ENCODE results near the gene MCRIP2. TPM values are rescaled to one million over a fixed set of nuclear protein-coding genes. Genes with fewer than 3 reads are reported as not detected.
"Not testable (repeated sequence)": the region's sequence is repeated elsewhere in the genome, so short reads cannot be mapped to it uniquely, and the experiment has no call there.

The MCRIP2 gene
- polyA plus RNA-seq (ENCODE audit: insufficient read depth in 1 of 5, insufficient read length in 5 of 5, low replicate concordance in 1 of 5), result 10 to 100 TPM in 3 of 5 donors, 1 to 10 TPM in 2; 6.0 to 16.9 (median 10.4) TPM
- long read RNA-seq, donor 1, transcript MCRIP2-204 (1 exons, 1,728 nt), result major isoform, 9 of 15 reads
- long read RNA-seq, donor 1, partial matches to known transcripts, result 0 of 15 reads
- long read RNA-seq, donor 1, other reads (novel, unspliced or antisense), result 0 of 15 reads
- long read RNA-seq, donor 2, partial matches to known transcripts, result 0 of 8 reads
- long read RNA-seq, donor 2, other reads (novel, unspliced or antisense), result 0 of 8 reads
- long read RNA-seq, donor 3, transcript MCRIP2-201 (5 exons, 946 nt), result minor isoform, 5 of 16 reads
- long read RNA-seq, donor 3, transcript MCRIP2-204 (1 exons, 1,728 nt), result major isoform, 9 of 16 reads
- long read RNA-seq, donor 3, partial matches to known transcripts, result 0 of 16 reads
- long read RNA-seq, donor 3, other reads (novel, unspliced or antisense), result 0 of 16 reads
- long read RNA-seq, donor 4, transcript MCRIP2-201 (5 exons, 946 nt), result major isoform, 5 of 11 reads
- long read RNA-seq, donor 4, partial matches to known transcripts, result 0 of 11 reads
- long read RNA-seq, donor 4, other reads (novel, unspliced or antisense), result 0 of 11 reads
- long read RNA-seq, donor 5, transcript MCRIP2-203 (6 exons, 1,050 nt), result major isoform, 5 of 12 reads
- long read RNA-seq, donor 5, partial matches to known transcripts, result 0 of 12 reads
- long read RNA-seq, donor 5, other reads (novel, unspliced or antisense), result 0 of 12 reads
- long read RNA-seq, donor 6, partial matches to known transcripts, result 0 of 11 reads
- long read RNA-seq, donor 6, other reads (novel, unspliced or antisense), result 0 of 11 reads
- long read RNA-seq, donor 7, transcript MCRIP2-204 (1 exons, 1,728 nt), result major isoform, 9 of 12 reads
- long read RNA-seq, donor 7, partial matches to known transcripts, result 0 of 12 reads
- long read RNA-seq, donor 7, other reads (novel, unspliced or antisense), result 0 of 12 reads
- long read RNA-seq, donor 8, partial matches to known transcripts, result 0 of 7 reads
- long read RNA-seq, donor 8, other reads (novel, unspliced or antisense), result 0 of 7 reads

GRCh38 chr16:641326-642188 is at the start of gene MCRIP2:
TSS of gene MCRIP2 (plus strand) at chr16:641828. CDS start at chr16:641992, 164 bp downstream.
- peak; percentile 55 to 56 for DNase-seq

GRCh38 chr16:591892-592517 is 49.6 kb upstream of the MCRIP2 start:
- DNase-seq, result no peak

DNA sequence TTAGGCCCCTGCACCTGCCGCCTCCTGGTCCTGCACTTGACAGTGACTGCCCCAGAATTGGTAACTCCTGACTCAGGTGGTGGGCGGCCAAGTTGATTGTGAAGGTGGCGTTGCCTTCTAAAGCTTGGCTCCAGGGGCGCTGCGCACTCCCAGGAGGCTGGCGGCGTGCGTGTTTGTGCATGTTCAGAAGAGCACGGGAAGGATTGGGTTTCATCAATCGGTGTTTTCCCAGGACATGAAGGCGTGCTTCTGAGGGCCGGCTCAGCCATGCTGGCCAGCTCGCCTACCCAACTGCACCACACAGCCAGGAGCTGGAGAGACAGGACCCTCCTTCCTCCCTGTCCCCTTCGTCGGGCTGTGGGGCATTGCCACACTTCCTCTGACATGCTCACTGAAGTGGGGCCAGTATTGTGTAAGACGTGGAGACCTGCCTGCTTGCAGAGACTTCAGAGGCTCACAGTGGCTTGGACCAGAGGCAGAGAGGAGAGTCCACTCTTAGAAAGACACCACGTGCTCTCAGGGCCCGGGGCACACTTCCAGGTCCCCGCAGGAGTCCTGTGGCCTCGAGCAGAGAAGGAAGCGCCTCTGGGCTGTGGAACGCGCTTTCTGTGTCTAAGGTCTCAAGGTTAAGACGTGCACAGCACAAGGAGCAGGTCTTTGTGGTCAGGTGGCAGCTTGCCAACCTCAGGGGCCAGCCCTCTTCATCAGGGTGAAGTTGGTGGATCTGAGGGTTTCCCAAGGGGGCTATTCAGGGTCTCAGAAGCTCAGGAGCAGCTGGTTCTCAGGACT is 48.9 kb upstream of the MCRIP2 start:
- DNase-seq, result no peak

GRCh38 chr16:593406-593805 is 48.2 kb upstream of the MCRIP2 start:
- no peak for DNase-seq

- no peak for DNase-seq
Measured at GRCh38 chr16:593807-594206, 47.8 kb upstream of the MCRIP2 start.

GRCh38 chr16:595094-595528 is 46.5 kb upstream of the MCRIP2 start:
- DNase-seq, result no peak

DNA sequence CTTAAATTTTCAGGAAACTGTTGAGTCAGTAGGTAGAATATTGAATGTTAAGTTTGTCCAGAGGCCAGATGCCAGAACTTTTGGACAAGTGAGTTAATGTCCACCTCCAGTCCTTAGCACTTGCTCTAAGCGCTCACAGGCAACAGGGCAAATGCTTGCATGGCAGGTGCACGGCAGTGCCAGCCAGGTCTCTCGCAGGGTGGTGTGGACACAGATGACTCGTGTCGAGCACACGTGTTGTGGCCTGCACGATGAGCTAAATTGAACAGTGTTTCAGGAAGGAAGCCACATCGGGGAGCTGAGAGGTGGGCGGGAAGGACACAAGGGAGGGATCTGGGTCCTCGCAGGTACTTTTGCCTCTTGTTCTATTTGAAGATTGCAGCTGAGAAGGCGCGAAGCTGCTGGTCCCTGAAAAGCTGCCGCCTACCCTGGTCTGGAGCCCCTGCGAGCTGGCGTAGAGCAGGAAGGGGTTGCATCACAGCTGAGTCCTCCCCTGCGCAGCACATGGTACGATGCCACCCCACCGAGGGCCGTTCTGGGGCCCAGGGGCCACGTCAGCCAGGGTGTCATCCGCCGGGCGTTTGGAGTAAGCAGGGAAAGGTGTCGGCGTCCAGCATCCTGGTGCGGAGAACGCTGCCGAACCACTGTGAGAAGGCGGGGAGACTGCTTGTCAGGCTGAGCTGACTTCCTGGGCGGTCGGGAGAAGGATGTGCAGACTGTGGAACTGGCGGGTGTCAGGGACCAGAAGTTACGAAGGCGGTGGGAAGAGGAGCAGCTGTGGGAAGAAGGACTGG is 45.5 kb upstream of the MCRIP2 start:
- DNase-seq, result no peak

GRCh38 chr16:596736-597060 is 44.9 kb upstream of the MCRIP2 start:
- DNase-seq, result no peak

- not testable (repeated sequence) for DNase-seq
Measured at GRCh38 chr16:597655-598054, 44.0 kb upstream of the MCRIP2 start.

DNA sequence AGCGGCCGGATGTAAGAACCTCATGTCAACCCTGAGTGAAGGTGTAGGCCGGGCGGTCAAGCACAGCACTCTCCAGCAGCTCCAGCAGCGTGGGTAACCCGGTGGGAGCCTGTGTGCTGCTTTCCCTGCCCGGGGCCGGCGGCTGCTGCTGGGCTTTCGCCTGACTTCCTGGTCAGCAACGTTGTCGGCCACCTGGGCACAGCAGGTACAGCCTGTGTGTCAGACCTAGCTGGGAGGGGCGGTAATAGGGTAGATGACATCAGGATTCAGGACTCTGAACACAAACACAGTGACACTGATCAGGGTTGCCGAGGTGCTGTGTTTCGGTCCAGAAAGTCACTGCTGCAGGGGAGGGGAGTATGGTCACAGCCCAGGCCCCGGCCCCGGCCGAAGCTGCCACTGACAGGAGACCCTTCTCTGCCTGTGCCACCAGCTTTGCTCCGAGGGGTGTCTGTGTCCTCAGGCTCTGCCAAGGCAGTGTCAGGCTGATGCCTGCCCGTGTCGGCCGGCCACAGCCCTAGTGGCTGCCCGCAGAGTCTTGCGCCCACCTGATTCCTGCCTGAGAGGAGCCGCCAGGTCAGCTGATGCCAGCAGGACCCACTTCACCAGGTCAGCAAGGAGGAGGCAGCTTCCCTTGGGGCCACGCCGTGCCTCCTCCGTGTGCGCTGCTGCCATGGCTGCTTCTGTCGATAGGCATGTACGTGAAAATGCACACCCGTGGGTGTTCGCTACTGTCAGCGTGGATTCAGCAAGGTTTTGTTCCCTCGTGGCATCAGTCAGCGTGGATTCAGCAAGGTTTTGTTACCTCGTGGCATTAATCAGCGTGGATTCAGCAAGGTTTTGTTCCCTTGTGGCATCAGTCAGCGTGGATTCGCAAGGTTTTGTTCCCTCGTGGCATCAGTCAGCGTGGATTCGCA is 42.5 kb upstream of the MCRIP2 start:
- no peak for DNase-seq

GRCh38 chr16:600781-601180 is 40.8 kb upstream of the MCRIP2 start:
- no peak for DNase-seq

DNA sequence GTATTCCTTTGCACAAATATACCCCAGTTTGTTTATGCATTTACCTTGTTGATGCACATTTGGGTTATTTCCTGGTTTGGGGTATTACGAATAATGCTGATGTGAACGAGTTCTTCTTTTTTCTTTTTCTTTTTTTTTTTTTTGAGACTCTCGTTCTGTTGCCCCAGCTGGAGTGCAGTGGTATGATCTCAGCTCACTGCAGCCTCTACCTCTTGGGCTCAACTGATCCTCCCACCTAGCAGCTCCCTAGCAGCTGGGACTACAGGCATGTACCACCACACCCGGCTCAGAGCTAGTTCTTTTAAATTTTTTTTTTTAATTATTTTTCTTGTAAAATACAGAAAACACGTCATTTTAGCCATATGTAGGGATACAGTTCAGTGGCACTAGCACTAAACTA is 37.7 kb upstream of the MCRIP2 start:
- no peak for DNase-seq

DNA sequence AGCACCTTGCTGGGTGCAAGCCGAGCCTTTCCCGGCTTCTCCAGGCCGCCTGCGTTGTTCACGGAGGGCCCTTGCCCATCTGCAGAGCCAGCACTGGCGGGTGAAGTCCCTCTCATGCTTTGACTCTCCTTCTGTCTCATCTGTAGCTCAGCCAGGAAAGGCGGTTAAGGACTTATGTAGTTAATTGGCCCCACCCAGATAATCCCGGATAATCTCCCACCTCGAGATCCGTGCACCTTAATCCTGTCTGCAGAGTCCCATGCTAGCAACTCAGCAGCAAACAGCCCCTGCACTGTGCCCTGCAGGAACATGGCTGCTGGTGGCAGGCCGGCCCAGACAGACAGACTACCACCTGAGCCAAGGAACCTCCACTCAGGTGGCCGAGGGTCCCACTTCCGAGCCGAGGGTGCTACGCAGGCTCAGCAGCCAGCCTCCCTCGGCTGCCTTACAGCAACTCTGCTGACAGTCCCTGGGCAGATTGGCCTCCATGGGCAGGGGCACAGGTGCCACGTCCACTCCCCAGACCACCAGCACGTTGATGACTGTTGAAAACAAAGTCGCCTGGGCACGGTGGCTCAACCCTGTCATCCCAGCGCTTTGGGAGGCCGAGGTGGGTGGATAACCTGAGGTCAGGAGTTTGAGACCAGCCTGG is 34.8 kb upstream of the MCRIP2 start:
- DNase-seq, result no peak

DNA sequence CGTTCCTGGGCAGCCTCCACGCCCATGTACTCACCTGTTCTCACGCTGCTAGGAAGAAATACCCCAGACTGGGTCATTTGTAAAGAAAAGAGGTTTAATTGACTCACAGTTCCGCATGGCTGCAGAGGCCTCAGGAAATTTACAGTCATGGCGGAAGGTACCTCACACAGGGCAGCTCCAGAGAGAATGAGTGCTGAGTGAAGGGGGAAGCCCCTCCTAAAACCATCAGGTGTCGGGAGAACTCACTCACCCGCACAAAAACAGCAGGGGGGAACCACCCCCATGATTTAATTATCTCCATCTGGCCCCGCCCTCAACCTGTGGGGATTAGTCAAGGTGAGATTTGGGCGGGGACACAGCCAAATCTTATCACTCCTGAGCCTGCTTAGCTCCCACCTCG is 33.6 kb upstream of the MCRIP2 start:
- no peak for DNase-seq

DNA sequence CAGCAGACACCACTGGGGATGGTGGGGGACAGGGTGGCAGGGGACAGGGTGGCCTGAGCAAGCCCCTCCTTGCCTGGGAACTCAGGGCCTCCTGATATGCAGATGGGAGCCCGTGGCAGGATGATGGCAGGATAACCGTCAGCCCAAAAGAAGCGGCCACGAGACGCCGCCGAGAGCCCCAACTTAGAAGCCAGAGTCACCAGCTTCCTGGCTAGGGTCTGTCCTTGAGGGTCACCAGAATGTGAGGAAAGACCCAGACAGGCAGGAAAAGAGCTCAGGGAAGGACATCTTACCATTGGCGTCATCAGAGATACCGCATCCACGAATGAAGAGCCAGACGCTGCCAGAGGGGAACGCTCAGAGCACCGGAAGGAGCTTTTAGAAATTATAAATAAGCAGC is 32.3 kb upstream of the MCRIP2 start:
- DNase-seq, result no peak

DNA sequence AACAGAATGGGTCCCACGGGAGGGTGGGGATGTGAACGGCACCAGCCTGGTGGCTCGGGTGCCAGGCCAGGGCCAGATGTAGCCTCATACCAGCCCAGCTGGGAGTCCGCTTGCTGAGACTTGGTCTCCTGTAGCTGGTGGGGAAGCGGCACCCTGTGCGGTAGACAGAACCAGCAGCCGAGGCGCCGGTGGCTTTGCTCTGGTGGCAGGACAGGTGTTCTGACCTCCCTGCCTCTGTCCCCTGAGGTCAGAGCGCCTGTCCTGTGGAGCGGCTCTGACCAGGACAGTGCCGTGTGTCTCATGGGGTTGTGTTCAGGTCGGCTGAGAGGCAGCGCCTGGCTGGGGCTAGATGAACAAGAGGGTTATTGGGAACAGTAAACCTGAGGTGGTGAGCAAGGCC is 31.6 kb upstream of the MCRIP2 start:
- no peak for DNase-seq

GRCh38 chr16:610513-611381 is 30.9 kb upstream of the MCRIP2 start:
- DNase-seq, result no peak

Measured in right lung (tissue), 10 donors.